Measurements from ENCODE around the gene ZNF169.
"Not testable (repeated sequence)": the region's sequence is repeated elsewhere in the genome, so short reads cannot be mapped to it uniquely, and the experiment has no call there.

ZNF169 gene

DNA sequence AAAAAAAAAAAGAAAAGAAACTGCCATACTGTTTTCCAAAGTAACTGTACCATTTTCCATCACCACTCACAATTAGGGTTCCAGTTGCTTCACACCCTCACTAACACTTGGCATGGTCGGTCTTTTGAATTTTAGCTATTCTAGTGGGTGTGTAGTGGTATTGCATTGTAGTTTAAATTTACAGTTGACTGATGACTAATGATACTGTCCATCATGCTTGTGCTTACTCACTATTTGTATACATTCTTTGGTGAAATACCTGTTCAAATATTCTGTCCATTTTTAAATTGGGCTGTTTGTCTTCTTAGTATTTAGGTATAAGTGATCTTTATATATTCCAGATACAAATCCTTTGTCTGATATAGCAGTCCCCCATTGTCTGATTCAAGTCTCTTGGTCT, 36.2 kb upstream of the ZNF169 start:
- TF ChIP-seq, protein P1, sequence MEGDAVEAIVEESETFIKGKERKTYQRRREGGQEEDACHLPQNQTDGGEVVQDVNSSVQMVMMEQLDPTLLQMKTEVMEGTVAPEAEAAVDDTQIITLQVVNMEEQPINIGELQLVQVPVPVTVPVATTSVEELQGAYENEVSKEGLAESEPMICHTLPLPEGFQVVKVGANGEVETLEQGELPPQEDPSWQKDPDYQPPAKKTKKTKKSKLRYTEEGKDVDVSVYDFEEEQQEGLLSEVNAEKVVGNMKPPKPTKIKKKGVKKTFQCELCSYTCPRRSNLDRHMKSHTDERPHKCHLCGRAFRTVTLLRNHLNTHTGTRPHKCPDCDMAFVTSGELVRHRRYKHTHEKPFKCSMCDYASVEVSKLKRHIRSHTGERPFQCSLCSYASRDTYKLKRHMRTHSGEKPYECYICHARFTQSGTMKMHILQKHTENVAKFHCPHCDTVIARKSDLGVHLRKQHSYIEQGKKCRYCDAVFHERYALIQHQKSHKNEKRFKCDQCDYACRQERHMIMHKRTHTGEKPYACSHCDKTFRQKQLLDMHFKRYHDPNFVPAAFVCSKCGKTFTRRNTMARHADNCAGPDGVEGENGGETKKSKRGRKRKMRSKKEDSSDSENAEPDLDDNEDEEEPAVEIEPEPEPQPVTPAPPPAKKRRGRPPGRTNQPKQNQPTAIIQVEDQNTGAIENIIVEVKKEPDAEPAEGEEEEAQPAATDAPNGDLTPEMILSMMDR (IDR thresholded peaks at IDR 0.05; ENCODE audit: low read depth, low read length, missing control alignments): no peak
- H3K36me3 ChIP-seq (replicated peaks): no peaks in the 10 kb centered on the region
- no peaks in the 10 kb centered on the region for H3K27me3 ChIP-seq (replicated peaks)
- no peak overlapping the region for H3K4me3 ChIP-seq (ENCODE audit: low read depth, low read length)
- in situ Hi-C loops (cut with HindIII; ENCODE audit: low pct_ligation_motif_present, low sequenced_read_pairs): no loop called here
- no peak overlapping the region for H3K27ac ChIP-seq
- no peak for DNase-seq

DNA sequence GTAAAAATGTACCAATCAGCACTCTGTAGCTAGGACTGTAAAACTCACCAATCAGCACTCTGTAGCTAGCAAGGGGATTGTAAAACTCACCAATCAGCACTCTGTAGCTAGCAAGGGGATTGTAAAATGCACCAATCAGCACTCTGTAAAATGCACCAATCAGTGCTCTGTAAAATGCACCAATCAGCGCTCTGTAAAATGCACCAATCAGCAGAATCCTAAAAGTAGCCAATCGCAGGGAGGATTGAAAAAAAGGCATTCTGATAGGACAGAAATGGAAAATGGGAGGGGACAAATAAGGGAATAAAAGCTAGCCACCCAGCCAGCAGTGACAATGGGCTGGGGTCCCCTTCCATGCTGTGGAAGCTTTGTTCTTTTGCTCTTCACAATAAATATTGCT, 33.7 kb upstream of the ZNF169 start:
- in situ Hi-C loops (cut with HindIII; ENCODE audit: low pct_ligation_motif_present, low sequenced_read_pairs); H3K27me3 ChIP-seq (replicated peaks); H3K36me3 ChIP-seq (replicated peaks); H3K27ac ChIP-seq; DNase-seq; H3K4me3 ChIP-seq (ENCODE audit: low read depth, low read length): not testable (repeated sequence)

DNA sequence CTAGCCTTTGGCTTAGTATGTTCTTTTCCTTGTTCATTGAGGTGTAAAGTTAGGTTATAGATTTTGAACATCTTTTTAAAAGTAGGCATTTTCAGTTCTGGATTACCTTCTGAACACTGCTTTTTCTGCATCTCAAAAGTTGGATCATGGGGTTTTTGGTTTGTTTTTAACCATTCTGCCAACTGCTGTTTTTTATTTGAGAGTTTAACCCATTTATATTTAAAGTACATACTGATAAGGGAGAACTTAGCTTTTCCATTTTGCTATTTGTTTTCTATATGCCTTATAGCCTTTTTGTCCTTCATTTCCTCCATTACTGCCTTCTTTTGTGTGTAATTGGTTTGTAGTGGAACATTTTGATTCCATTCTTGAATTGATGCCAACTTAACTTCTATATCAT, 30.5 kb upstream of the ZNF169 start:
- no peak for DNase-seq

DNA sequence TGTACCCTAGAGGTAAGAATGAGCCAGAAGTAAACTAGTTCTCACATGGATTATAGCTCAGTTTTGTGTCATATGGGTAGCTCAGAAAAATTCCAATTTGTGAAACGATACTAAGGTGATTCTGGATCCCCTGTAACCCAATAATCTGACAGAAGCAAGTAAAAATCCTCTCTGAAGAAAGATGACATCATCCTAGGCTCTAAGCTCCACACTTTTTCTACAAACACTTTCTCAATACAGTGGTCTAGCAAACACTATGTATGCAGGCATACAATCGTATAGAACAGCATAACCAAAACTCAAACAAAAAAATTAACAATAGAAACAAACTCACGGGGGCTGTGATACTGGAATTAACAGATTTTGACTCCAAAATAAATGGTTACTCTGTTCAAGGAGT, 26.7 kb upstream of the ZNF169 start:
- in situ Hi-C loops (cut with HindIII; ENCODE audit: low pct_ligation_motif_present, low sequenced_read_pairs): no loop called here
- TF ChIP-seq, protein P1 (IDR thresholded peaks at IDR 0.05; ENCODE audit: low read depth, low read length, missing control alignments): no peak
- Histone ChIP-seq H3K27ac (no peak overlapping the region), H3K4me3 (ENCODE audit: low read depth, low read length) (no peak overlapping the region), H3K27me3 (replicated peaks) (no peaks in the 10 kb centered on the region), H3K36me3 (replicated peaks) (no peaks in the 10 kb centered on the region)
- no peak for DNase-seq

More for the DNA sequence above, 30.5 kb upstream of the ZNF169 start:
- H3K36me3 ChIP-seq (replicated peaks): no peaks in the 10 kb centered on the region
- no peak overlapping the region for H3K4me3 ChIP-seq (ENCODE audit: low read depth, low read length)
- in situ Hi-C loops (cut with HindIII; ENCODE audit: low pct_ligation_motif_present, low sequenced_read_pairs): no loop called here
- TF ChIP-seq, protein P1 (IDR thresholded peaks at IDR 0.05; ENCODE audit: low read depth, low read length, missing control alignments): no peak
- no peak overlapping the region for H3K27ac ChIP-seq
- no peaks in the 10 kb centered on the region for H3K27me3 ChIP-seq (replicated peaks)

DNA sequence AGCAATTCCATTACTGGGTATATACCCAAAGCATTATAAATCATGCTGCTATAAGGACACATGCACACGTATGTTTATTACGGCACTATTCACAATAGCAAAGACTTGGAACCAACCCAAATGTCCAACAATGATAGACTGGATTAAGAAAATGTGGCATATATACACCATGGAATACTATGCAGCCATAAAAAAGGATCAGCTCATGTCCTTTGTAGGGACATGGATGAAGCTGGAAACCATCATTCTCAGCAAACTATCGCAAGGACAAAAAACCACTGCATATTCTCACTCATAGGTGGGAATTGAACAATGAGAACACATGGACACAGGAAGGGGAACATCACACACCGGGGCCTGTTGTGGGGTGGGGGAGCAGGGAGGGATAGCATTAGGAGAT, 18.0 kb upstream of the ZNF169 start:
- in situ Hi-C loops (cut with HindIII; ENCODE audit: low pct_ligation_motif_present, low sequenced_read_pairs); H3K4me3 ChIP-seq (ENCODE audit: low read depth, low read length): not testable (repeated sequence)

DNA sequence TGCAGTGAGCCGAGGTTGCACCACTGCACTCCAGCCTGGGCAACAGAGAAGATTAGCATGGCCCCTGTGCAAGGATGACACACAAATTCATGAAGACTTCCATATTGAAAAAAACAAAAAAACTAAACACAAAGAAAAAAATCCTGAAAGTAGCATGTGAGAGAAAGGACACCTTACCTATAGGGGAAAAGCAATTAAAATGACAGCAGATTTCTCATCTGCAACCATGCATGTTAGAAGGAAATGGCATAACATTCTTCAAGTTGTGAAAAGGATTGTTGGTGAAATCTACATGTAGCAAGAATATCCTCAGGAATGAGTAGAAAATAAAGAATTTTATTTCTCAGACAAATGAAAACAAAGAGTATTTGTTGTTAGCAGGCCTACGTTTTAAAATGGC, 13.4 kb upstream of the ZNF169 start:
- TF ChIP-seq, protein P1 (IDR thresholded peaks at IDR 0.05; ENCODE audit: low read depth, low read length, missing control alignments): no peak
- Histone ChIP-seq H3K27ac (no peak overlapping the region), H3K27me3 (replicated peaks) (no peaks in the 10 kb centered on the region), H3K36me3 (replicated peaks) (no peaks in the 10 kb centered on the region), H3K4me3 (ENCODE audit: low read depth, low read length) (no peak overlapping the region)
- in situ Hi-C loops (cut with HindIII; ENCODE audit: low pct_ligation_motif_present, low sequenced_read_pairs): no loop called here
- DNase-seq: no peak

More for the DNA sequence above, 18.0 kb upstream of the ZNF169 start:
- H3K36me3 ChIP-seq (replicated peaks); H3K27ac ChIP-seq; H3K27me3 ChIP-seq (replicated peaks); DNase-seq: not testable (repeated sequence)

DNA sequence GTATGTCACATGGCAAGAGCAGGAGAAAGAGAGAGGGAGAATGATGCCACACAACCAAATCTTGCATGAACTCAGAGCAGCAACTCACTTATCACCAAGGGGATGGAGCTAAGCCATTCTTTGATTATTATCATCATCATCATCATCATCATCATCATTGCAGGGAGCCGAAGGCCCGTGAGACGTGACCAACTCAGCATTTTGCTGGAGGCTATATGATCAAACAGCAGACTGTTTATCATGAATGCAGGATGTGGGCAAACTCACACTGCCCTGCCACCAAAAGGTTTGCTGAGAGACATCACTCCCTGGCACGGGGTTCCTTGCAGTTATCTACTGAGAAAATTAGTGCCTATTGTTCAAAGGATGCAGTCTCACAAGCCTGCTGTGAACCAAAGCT, 8.6 kb upstream of the ZNF169 start:
- DNase-seq: no peak
- Histone ChIP-seq H3K27ac (no peak overlapping the region), H3K4me3 (ENCODE audit: low read depth, low read length) (no peak overlapping the region), H3K36me3 (replicated peaks) (no peaks in the 10 kb centered on the region), H3K27me3 (replicated peaks) (no peaks in the 10 kb centered on the region)
- TF ChIP-seq, protein P1 (IDR thresholded peaks at IDR 0.05; ENCODE audit: low read depth, low read length, missing control alignments): no peak
- in situ Hi-C loops (cut with HindIII; ENCODE audit: low pct_ligation_motif_present, low sequenced_read_pairs): no loop called here
